Loucy (cell line): Measurements from ENCODE around the gene SMIM10L1.

Experiments
- H2AFZ ChIP-seq: fragments of 200-600 bp; sonication (generic); 2 replicates; pipeline ENCODE4 v1.6.0; 2016; ENCODE audit warnings: antibody characterized with exemption, mild to moderate bottlenecking, low read length, moderate library complexity
- H3F3A ChIP-seq: fragments of 200-600 bp; 2 replicates; pipeline ENCODE4 v1.6.0; 2016; ENCODE audit warnings: antibody characterized with exemption, low read depth, mild to moderate bottlenecking
- H3K27me3 ChIP-seq: fragments of 200-600 bp; sonication (generic); 2 replicates; pipeline ENCODE4 v1.6.1; 2014; ENCODE audit warnings: low read length, mild to moderate bottlenecking; ENCODE audit not compliant: insufficient read depth, poor library complexity, severe bottlenecking
- H3K36me3 ChIP-seq: fragments of 200-600 bp; sonication (generic); 2 replicates; pipeline ENCODE4 v1.6.1; 2016; ENCODE audit warnings: low read length; ENCODE audit not compliant: insufficient read depth
- H3K4me1 ChIP-seq: fragments of 200-600 bp; sonication (generic); 2 replicates; pipeline ENCODE4 v1.5.1; 2014; ENCODE audit warnings: low read length, mild to moderate bottlenecking; ENCODE audit not compliant: insufficient read depth, poor library complexity, severe bottlenecking
- H3K4me2 ChIP-seq: fragments of 200-600 bp; sonication (generic); 2 replicates; pipeline ENCODE4 v1.6.0; 2014; ENCODE audit warnings: antibody characterized with exemption, low read length, low read depth, mild to moderate bottlenecking; ENCODE audit not compliant: poor library complexity, severe bottlenecking
- H3K4me3 ChIP-seq: fragments of 200-600 bp; sonication (generic); 2 replicates; pipeline ENCODE4 v1.5.1; 2014; ENCODE audit warnings: low read length, mild to moderate bottlenecking, mixed read lengths; ENCODE audit not compliant: poor library complexity, severe bottlenecking
- H3K79me2 ChIP-seq: fragments of 200-600 bp; sonication (generic); 2 replicates; pipeline ENCODE4 v1.6.1; 2014; ENCODE audit warnings: low read length; ENCODE audit not compliant: insufficient read depth
- H3K9ac ChIP-seq: fragments of 200-600 bp; sonication (generic); 2 replicates; pipeline ENCODE4 v1.6.0; 2014; ENCODE audit warnings: mild to moderate bottlenecking, low read depth, low read length, moderate library complexity; ENCODE audit not compliant: poor library complexity, severe bottlenecking
- H3K9me2 ChIP-seq: fragments of 200-600 bp; sonication (generic); replicated peaks from 2 replicates; pipeline ENCODE4 v1.6.1; 2016; ENCODE audit warnings: low read depth, low read length, mixed read lengths
- H3K9me3 ChIP-seq: fragments of 200-600 bp; sonication (generic); 2 replicates; pipeline ENCODE4 v1.6.1; 2014; ENCODE audit warnings: mild to moderate bottlenecking, antibody characterized with exemption, low read length, low read depth; ENCODE audit not compliant: insufficient read depth
- H4K20me1 ChIP-seq: fragments of 200-600 bp; sonication (generic); 2 replicates; pipeline ENCODE4 v1.6.0; 2014; ENCODE audit warnings: antibody characterized with exemption, low read length, mild to moderate bottlenecking; ENCODE audit not compliant: insufficient read depth, poor library complexity, severe bottlenecking
- CTCF ChIP-seq: fragments of 200-600 bp; sonication (generic); conservative IDR thresholded peaks from 2 replicates; pipeline ENCODE4 v1.5.1; 2014; ENCODE audit warnings: mild to moderate bottlenecking, antibody characterized with exemption, low read length
- EZH2phosphoT487 ChIP-seq: fragments of 200-600 bp; IDR thresholded peaks from 2 replicates; pipeline ENCODE4 v1.6.1; 2018; ENCODE audit warnings: antibody characterized with exemption, mild to moderate bottlenecking, moderate library complexity, borderline replicate concordance

The SMIM10L1 gene

GRCh38 chr12:11147420-11147819 lies 23.6 kb upstream of the SMIM10L1 start:
- Histone ChIP-seq H3K27me3 (no peaks in the 10 kb centered on the region), H3K9ac (no peak overlapping the region), H3K4me2 (no peak overlapping the region), H3K9me2 (no peaks in the 10 kb centered on the region), H3F3A (no peaks in the 10 kb centered on the region), H3K9me3 (no peaks in the 10 kb centered on the region), H3K79me2 (no peaks in the 10 kb centered on the region), H3K4me3 (no peak overlapping the region), H4K20me1 (no peaks in the 10 kb centered on the region), H3K4me1 (no peaks in the 10 kb centered on the region), H2AFZ (no peak overlapping the region), H3K36me3 (no peaks in the 10 kb centered on the region)
- TF ChIP-seq EZH2phosphoT487 (no peak), CTCF (no peak)

- Histone ChIP-seq H3K4me2 (no peak overlapping the region), H3K9ac (no peak overlapping the region), H3K9me3 (no peaks in the 10 kb centered on the region), H4K20me1 (no peaks in the 10 kb centered on the region), H3K4me3 (no peak overlapping the region), H3K79me2 (peaks cover 7% of the 10 kb centered on the region), H3F3A (no peaks in the 10 kb centered on the region), H3K4me1 (no peaks in the 10 kb centered on the region), H3K27me3 (no peaks in the 10 kb centered on the region), H2AFZ (no peak overlapping the region), H3K36me3 (no peaks in the 10 kb centered on the region), H3K9me2 (no peaks in the 10 kb centered on the region)
- no peak for TF ChIP-seq CTCF
- TF ChIP-seq EZH2phosphoT487 = no peak
These were observed 20.2 kb upstream of the SMIM10L1 start for GRCh38 chr12:11150832-11151231.

- Histone ChIP-seq H4K20me1 (no peaks in the 10 kb centered on the region), H3K79me2 (peaks cover 15% of the 10 kb centered on the region), H3K4me1 (no peaks in the 10 kb centered on the region), H3K27me3 (no peaks in the 10 kb centered on the region), H3K4me3 (no peak overlapping the region), H2AFZ (no peak overlapping the region), H3K9me3 (no peaks in the 10 kb centered on the region), H3K9me2 (no peaks in the 10 kb centered on the region), H3K36me3 (no peaks in the 10 kb centered on the region), H3K9ac (no peak overlapping the region), H3F3A (no peaks in the 10 kb centered on the region), H3K4me2 (no peak overlapping the region)
- TF ChIP-seq CTCF = no peak
- no peak for TF ChIP-seq EZH2phosphoT487
These were observed 18.3 kb upstream of the SMIM10L1 start for GRCh38 chr12:11152725-11153124.
